Peyer's patch (tissue), 4 donors: ENCODE measurements around the gene PAPOLB.

Experiments
- POLR2A ChIP-seq, 2 donors: fragments of 450-650 bp; IDR thresholded peaks; one replicate each; pipeline ENCODE4 v1.5.1; 2017; ENCODE audit warnings: antibody characterized with exemption in 2 of 2, mild to moderate bottlenecking in 2 of 2, moderate library complexity in 2 of 2
- TF ChIP-seq, protein P1 (sequence below), 6 experiments: fragments of 450-650 bp in 4 of 6; fragments of 200-600 bp in 2 of 6; sonication (generic) in 1 of 6; IDR thresholded peaks; one replicate each; pipeline ENCODE4 v1.5.1; 2017 to 2019; ENCODE audit warnings: antibody characterized with exemption in 6 of 6, mild to moderate bottlenecking in 3 of 6, moderate library complexity in 1 of 6

DNA sequence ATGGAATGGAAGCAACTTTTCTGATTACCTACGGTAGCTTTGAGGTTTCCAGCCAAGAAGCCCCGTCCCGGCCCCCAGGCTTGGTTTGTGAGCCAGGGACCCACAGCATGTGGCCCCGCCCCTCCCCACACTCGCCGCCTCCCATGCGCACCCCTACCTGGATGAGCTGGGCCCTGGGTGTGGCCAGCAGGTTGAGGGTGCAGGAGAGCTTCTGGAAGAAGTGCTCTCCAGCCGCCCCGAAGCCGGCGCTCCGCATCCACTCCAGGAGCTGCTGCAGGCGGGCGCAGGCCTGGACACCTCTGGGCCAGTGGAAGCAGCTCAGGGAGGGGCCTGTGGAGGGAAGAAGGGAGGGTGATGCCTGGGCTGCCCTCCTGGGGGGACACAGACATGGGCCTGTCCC lies 46.7 kb downstream of the PAPOLB start:
- no peak for TF ChIP-seq POLR2A (IDR thresholded peaks at IDR 0.05)
- TF ChIP-seq, protein P1, sequence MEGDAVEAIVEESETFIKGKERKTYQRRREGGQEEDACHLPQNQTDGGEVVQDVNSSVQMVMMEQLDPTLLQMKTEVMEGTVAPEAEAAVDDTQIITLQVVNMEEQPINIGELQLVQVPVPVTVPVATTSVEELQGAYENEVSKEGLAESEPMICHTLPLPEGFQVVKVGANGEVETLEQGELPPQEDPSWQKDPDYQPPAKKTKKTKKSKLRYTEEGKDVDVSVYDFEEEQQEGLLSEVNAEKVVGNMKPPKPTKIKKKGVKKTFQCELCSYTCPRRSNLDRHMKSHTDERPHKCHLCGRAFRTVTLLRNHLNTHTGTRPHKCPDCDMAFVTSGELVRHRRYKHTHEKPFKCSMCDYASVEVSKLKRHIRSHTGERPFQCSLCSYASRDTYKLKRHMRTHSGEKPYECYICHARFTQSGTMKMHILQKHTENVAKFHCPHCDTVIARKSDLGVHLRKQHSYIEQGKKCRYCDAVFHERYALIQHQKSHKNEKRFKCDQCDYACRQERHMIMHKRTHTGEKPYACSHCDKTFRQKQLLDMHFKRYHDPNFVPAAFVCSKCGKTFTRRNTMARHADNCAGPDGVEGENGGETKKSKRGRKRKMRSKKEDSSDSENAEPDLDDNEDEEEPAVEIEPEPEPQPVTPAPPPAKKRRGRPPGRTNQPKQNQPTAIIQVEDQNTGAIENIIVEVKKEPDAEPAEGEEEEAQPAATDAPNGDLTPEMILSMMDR (IDR thresholded peaks at IDR 0.05), result no peak
